Thyroid gland (tissue), 4 donors: Measurements from ENCODE around the gene COL19A1. TPM values are rescaled to one million over a fixed set of nuclear protein-coding genes. Genes with fewer than 3 reads are reported as not detected.

Experiments
- DNase-seq, 2 donors: peaks; one replicate each; pipeline ENCODE4 v3.0.0-alpha.2; 2019
- H3K27ac ChIP-seq, 3 donors: fragments of 200-600 bp; sonication (generic); 1 replicate in 2 of 3; 2 replicates in 1 of 3; pipeline ENCODE4 v1.5.1; 2016 to 2019; ENCODE audit warnings: mild to moderate bottlenecking in 1 of 3, moderate library complexity in 1 of 3
- H3K27me3 ChIP-seq: fragments of 200-600 bp; sonication (generic); one replicate; pipeline ENCODE4 v1.5.1; 2019
- H3K36me3 ChIP-seq, 2 donors: fragments of 200-600 bp; sonication (generic); one replicate each; pipeline ENCODE4 v1.5.1; 2016 to 2019
- H3K4me1 ChIP-seq, 2 donors: fragments of 200-600 bp; sonication (generic); one replicate each; pipeline ENCODE4 v1.5.1; 2017 to 2019
- H3K4me3 ChIP-seq, 3 donors: fragments of 200-600 bp; sonication (generic); replicated peaks in 1 of 3; 1 replicate in 2 of 3; 2 replicates in 1 of 3; pipeline ENCODE4 v1.5.1; 2016; ENCODE audit warnings: mild to moderate bottlenecking in 1 of 3
- H3K9me3 ChIP-seq: fragments of 200-600 bp; sonication (generic); one replicate; pipeline ENCODE4 v1.5.1; 2017
- CTCF ChIP-seq, 6 experiments: fragments of 200-600 bp in 3 of 6; fragments of 450-650 bp in 3 of 6; sonication (generic) in 3 of 6; IDR thresholded peaks; one replicate each; pipeline ENCODE4 v1.5.1; 2016 to 2019; ENCODE audit warnings: antibody characterized with exemption in 6 of 6, mild to moderate bottlenecking in 2 of 6, inconsistent platforms in 1 of 6, moderate library complexity in 1 of 6
- POLR2A ChIP-seq, 2 donors: fragments of 450-650 bp; IDR thresholded peaks; one replicate each; pipeline ENCODE4 v1.6.1; 2017; ENCODE audit warnings: antibody characterized with exemption in 2 of 2, mild to moderate bottlenecking in 2 of 2, moderate library complexity in 1 of 2
- whole genome bisulfite sequencing, 2 donors: methylation state at CpG; one replicate each; pipeline ENCODE4 v1.1.5; 2017; 5-methylcytosine and 5-hydroxymethylcytosine counted together
- intact Hi-C: fragments of 100-400 bp; cut with DNase I; formaldehyde crosslinking; loops from one replicate; pipeline ENCODE4 v1.15.1; 2023
- total RNA-seq, 4 donors: library from RNA; depleted of rRNA; stranded (reverse); fragments of >200 nt; gene quantifications; one replicate each; pipeline ENCODE4 v1.2.3, GENCODE V29; 2016

Gene COL19A1
- total RNA-seq, 4 donors from 2014 or later, result not detected

GRCh38 chr6:69933239-69933638, 66.9 kb downstream of the COL19A1 start:
- H3K4me1 ChIP-seq, result no peaks in the 10 kb centered on the region
- intact Hi-C loops, result no loop called here
- H3K27ac ChIP-seq, result no peak overlapping the region
- TF ChIP-seq CTCF (IDR thresholded peaks at IDR 0.05) (no peak), POLR2A (IDR thresholded peaks at IDR 0.05) (no peak)
- 61 to 69% methylated on average over 1 of the region's 1 CpG for WGBS, 2 donors
- H3K36me3 ChIP-seq, result no peaks in the 10 kb centered on the region
- no peak overlapping the region for H3K4me3 ChIP-seq
- no peak for DNase-seq
- no peaks in the 10 kb centered on the region for H3K9me3 ChIP-seq
- H3K27me3 ChIP-seq, result no peaks in the 10 kb centered on the region

GRCh38 chr6:69935079-69935478, 68.7 kb downstream of the COL19A1 start:
- Histone ChIP-seq H3K36me3 (no peaks in the 10 kb centered on the region), H3K4me3 (no peak overlapping the region), H3K9me3 (no peaks in the 10 kb centered on the region), H3K27me3 (no peaks in the 10 kb centered on the region), H3K27ac (no peak overlapping the region), H3K4me1 (no peaks in the 10 kb centered on the region)
- 88 to 96% methylated on average over 1 of the region's 1 CpG for WGBS, 2 donors
- DNase-seq, result no peak
- intact Hi-C loops, result no loop called here
- no peak for TF ChIP-seq POLR2A (IDR thresholded peaks at IDR 0.05)
- no peak for TF ChIP-seq CTCF (IDR thresholded peaks at IDR 0.05)

- H3K27ac ChIP-seq, result no peak overlapping the region
- H3K4me3 ChIP-seq, result no peak overlapping the region
- H3K36me3 ChIP-seq, result no peaks in the 10 kb centered on the region
- TF ChIP-seq CTCF (IDR thresholded peaks at IDR 0.05) (no peak), POLR2A (IDR thresholded peaks at IDR 0.05) (no peak)
- intact Hi-C loops, result no loop called here
- H3K9me3 ChIP-seq, result no peaks in the 10 kb centered on the region
- DNase-seq, result no peak
- H3K4me1 ChIP-seq, result no peaks in the 10 kb centered on the region
- H3K27me3 ChIP-seq, result no peaks in the 10 kb centered on the region
Measured at GRCh38 chr6:69936674-69937363, 70.5 kb downstream of the COL19A1 start.

GRCh38 chr6:69937402-69938136, 71.2 kb downstream of the COL19A1 start:
- no peak overlapping the region for H3K4me3 ChIP-seq
- no peaks in the 10 kb centered on the region for H3K9me3 ChIP-seq
- no peaks in the 10 kb centered on the region for H3K36me3 ChIP-seq
- H3K27me3 ChIP-seq, result no peaks in the 10 kb centered on the region
- 91 to 94% methylated on average over 7 of the region's 7 CpGs for WGBS, 2 donors
- no peak overlapping the region for H3K27ac ChIP-seq
- TF ChIP-seq POLR2A (IDR thresholded peaks at IDR 0.05) (no peak), CTCF (IDR thresholded peaks at IDR 0.05) (no peak)
- intact Hi-C loops, result no loop called here
- no peak for DNase-seq
- no peaks in the 10 kb centered on the region for H3K4me1 ChIP-seq

- WGBS, 2 donors, result 45 to 49% methylated on average over 2 of the region's 2 CpGs
- Histone ChIP-seq H3K27ac (no peak overlapping the region), H3K36me3 (no peaks in the 10 kb centered on the region), H3K4me1 (no peaks in the 10 kb centered on the region), H3K9me3 (no peaks in the 10 kb centered on the region), H3K27me3 (no peaks in the 10 kb centered on the region), H3K4me3 (no peak overlapping the region)
- TF ChIP-seq POLR2A (IDR thresholded peaks at IDR 0.05) (no peak), CTCF (IDR thresholded peaks at IDR 0.05) (no peak)
- intact Hi-C loops, result no loop called here
- DNase-seq, result no peak
Measured at GRCh38 chr6:69942485-69942884, 76.1 kb downstream of the COL19A1 start.
